Hematopoietic multipotent progenitor cell (in vitro differentiated cells): ENCODE results near the gene ANKIB1. TPM values are rescaled to one million over a fixed set of nuclear protein-coding genes. Genes with fewer than 3 reads are reported as not detected.
"Not testable (repeated sequence)": the region's sequence is repeated elsewhere in the genome, so short reads cannot be mapped to it uniquely, and the experiment has no call there.

Source experiments
- DNase-seq, 3 donors: peaks; one replicate each; pipeline ENCODE4 v3.0.0-alpha.2; 2011 to 2015; ENCODE audit warnings: low read depth in 2 of 3, low spot score in 2 of 3
- total RNA-seq: library from RNA; depleted of rRNA; stranded (reverse); fragments of >200 nt; gene quantifications from one replicate; pipeline ENCODE4 v1.2.3, GENCODE V29; 2012

ANKIB1 gene
- total RNA-seq, 1 donor, result 17.0 TPM

GRCh38 chr7:92313055-92313454 is 67.3 kb downstream of the ANKIB1 start:
- DNase-seq, result no peak

DNA sequence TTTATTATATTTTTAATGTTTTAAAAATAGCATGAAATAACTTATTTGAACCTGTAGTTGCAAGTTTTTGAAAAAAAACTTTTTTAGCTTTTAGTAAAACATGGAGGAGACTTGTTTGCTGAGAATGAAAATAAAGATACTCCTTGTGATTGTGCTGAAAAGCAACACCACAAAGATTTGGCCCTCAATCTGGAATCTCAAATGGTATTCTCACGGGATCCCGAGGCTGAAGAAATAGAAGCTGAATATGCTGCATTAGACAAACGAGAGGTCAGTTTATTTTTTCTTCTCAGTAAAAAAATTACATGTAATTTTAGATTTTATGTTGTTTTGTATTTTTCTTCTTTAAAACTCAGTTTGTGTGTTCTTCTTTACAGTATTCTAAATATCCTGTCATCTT is 73.5 kb downstream of the ANKIB1 start:
- DNase-seq, result no peak

DNA sequence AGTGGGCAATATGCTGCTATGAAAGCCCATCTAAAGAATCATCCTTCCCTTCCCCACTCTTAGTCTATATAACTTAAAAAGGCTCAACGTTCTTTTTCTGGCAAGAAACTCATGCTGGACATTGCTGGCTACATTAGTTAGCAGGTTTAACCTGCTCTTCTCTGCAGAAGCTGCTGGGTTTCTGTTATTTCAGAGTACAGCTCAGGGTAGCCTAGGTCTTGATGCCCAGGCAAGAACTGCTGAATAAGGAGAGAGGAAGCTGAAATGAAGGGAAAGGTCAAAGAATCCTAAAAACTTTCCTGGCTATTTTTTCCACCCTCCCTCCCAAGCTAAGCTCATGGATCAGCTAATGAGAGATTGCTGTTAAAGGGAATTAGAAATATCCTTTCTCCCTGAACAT is 79.4 kb downstream of the ANKIB1 start:
- no peak for DNase-seq

DNA sequence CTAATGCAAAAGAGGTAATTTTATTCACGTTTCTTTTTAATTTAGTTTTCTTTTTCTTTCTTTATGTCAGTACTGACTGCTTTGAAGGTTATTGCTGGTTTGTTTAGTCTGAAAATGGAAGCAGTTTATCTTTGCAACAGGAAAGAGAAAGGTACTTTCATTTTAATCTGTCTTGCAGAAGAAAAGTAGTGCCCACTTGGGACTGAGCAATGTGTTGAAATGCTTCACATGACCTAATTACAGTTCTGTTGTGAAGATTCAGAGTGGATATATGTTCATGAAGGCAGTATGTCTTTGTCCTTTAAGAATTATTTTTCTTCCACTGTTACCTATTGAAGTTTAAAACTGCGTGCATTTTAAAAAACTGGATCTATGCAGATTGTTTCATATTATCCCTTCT is 80.1 kb downstream of the ANKIB1 start:
- peak in 1 of 3 donors; percentile 14 for DNase-seq

- DNase-seq, result no peak
Observed at GRCh38 chr7:92330835-92331438, 85.2 kb downstream of the ANKIB1 start.

GRCh38 chr7:92331508-92331907 is 85.7 kb downstream of the ANKIB1 start:
- DNase-seq, result no peak

- no peak for DNase-seq
Observed at GRCh38 chr7:92332782-92333181, 87.0 kb downstream of the ANKIB1 start.

DNA sequence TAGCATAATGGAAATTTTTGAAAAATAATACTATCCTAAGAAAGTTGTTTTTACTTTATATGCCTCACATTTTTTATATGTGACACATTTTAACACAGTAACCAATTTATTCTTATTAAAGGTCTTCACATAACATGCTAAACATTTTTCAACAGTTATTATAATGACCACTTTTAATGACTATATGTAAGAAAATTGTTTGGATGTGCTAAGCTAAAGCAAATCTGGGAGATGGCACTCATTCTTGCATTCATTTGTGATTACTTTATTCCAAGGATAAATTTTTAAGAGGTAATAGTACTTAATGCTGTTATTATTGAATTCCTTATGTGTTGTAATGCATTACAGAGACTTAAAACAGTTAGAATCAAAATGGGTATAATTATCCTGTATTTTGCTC is 88.1 kb downstream of the ANKIB1 start:
- no peak for DNase-seq

DNA sequence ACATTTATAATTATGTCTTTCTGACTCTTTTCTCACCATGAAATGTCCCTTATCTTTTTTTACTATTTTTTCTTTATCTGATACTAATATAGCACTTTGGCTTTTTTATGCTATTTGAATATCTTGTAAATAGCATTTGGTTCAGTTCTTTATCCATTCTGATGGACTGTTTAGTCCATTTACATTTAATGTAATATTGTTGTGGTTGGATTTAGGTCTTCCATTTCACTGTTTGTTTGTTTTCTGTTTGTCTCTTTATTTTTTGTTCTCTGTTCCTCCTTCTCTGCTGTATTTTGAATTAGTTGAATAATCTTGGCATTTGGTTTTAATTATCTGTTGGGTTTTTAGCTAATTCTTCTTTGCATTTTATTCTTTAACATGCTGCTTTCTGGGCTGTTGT is 89.8 kb downstream of the ANKIB1 start:
- DNase-seq, result no peak

GRCh38 chr7:92336662-92337340 is 91.0 kb downstream of the ANKIB1 start:
- no peak for DNase-seq

DNA sequence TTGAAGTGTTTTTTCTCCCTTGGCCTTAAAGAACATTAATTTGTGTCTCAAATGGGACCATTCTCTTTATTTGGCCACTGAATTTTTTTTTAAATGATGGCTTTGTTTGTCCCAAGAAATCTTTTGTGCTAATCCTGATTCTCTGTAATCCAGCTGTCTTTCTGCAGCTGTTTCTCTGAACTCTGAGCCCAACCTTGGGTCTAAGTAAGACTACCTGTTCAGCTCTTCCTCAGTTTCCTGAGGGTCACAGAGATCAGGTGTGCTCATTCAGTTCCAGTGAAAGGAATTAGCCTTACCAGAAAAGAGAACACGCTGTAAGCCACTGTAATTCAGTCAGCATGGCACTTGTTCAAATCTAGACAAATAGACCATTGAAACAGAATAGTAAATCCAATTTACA is 94.2 kb downstream of the ANKIB1 start:
- DNase-seq, result no peak

GRCh38 chr7:92343714-92344113 is 97.9 kb downstream of the ANKIB1 start:
- DNase-seq, result no peak

DNA sequence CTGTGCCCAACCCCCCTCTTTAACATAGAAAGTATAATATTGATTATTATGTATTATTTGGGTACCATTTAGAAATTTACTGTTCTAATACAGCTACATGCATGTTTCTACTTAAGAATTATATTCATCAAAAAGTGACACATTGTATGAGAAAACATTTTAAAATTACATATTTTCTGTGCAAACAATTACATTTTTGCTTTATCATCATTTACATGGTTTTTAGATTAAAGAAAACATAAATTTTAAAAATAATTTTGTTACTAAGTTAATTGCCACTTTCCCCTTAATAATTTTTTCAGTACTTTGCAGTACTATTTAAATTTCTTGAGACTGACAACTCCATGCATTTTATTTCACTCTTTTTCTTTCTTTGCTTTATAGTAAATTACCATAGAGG is 106.2 kb downstream of the ANKIB1 start:
- DNase-seq, result no peak

DNA sequence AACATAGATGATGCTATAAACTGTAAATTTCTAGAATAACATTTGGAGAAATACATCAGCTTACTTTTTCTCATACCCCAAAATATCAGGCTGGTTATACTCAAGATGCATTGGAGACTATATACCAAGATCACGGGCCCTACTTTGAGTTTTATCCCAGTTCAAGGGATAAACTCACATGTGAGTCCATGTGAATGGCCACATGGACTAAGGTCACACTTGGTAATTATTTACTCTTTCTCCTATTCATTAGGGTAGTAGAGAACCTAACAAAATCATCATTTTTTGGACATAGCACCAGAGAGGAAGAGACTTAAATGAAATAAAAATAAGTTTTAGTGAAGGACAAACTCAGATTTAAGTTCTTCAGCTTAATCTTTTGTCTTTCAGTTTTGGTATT is 108.4 kb downstream of the ANKIB1 start:
- no peak for DNase-seq

DNA sequence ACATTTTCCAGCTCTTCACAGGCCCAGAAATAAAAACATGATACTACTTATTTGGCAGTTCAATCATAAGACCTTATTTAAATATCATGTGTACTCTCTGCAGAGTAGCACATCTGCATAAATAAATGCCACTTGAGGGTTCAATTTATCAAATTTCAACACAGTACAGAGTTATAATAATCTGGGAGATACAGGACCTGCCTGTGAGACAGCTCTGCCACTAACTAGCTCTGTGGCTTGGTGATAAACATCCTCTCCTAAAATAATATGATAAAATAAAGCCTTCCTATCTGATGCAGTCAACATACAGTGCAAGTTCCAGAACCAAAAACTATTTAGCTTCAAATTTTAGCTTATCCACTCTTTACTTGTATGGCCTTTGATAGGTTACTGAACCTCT is 110.6 kb downstream of the ANKIB1 start:
- DNase-seq, result no peak

DNA sequence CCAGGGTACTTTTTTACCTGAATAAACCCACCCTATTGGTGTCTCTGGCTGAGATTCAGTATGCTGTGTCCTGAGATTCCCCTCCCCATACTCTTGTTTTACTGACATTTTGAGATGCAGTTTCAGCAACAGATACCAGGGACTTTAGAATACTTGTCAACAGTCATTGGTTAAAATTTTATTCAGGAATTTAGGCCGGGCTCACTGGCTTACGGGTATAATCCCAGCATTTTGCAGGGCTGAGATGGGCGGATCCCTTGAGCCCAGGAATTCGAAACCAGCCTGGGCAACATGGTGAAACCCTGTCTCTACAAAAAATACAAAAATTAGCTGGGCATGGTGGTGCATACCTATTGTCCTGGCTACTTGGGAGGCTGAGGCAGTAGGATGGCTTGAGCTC is 111.5 kb downstream of the ANKIB1 start:
- no peak for DNase-seq

DNA sequence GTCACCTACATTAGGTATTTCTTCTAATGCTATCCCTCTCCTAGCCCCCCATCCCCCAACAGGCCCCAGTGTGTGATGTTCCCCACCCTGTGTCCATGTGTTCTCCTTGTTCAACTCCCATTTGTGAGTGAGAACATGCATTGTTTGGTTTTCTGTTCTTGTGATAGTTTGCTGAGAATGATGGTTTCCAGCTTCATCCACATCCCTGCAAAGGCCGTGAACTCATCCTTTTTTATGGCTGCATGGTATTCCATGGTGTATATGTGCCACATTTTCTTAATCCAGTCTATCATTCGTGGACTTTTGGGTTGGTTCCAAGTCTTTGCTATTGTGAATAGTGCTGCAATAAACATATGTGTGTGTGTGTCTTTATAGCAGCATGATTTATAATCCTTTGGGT is 113.4 kb downstream of the ANKIB1 start:
- not testable (repeated sequence) for DNase-seq

- no peak for DNase-seq
Observed at GRCh38 chr7:92359801-92360200, 114.0 kb downstream of the ANKIB1 start.

DNA sequence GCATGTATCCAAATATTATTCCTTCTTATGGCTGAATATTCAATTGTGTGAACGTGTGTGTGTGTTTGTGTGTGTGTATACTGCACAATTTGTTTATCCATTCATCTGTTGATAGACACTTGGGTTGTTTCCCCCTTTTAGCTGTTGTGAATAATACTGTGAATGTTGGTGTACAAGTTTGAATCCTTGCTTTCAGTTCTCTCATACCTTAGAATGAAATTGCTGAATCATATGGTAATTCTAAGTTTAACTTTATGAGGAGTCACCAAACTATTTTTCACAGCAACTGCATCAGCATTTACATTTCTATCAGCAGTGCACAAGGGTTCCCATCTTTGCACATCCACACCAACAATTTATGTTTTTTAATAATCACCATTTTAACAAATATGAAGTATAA is 114.6 kb downstream of the ANKIB1 start:
- no peak for DNase-seq

DNA sequence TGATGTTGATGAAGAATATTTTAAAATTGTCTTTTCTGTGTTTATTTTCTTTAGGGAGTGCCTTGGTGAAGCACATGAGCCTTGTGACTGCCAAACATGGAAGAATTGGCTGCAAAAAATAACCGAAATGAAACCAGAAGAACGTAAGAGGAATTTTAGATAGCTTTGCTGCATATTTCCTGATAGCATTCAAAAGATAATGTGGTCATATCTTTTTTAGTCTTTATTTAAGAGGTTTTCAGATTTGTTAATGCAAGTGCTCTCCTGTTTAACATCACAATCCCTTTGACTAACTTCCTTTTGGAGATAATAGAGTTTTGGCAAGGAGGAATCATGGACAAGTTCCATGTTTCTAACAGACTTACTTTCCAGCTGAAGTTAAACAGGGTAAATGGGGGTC is 116.4 kb downstream of the ANKIB1 start:
- DNase-seq, result no peak

- no peak for DNase-seq
Observed at GRCh38 chr7:92366730-92367129, 121.0 kb downstream of the ANKIB1 start.

DNA sequence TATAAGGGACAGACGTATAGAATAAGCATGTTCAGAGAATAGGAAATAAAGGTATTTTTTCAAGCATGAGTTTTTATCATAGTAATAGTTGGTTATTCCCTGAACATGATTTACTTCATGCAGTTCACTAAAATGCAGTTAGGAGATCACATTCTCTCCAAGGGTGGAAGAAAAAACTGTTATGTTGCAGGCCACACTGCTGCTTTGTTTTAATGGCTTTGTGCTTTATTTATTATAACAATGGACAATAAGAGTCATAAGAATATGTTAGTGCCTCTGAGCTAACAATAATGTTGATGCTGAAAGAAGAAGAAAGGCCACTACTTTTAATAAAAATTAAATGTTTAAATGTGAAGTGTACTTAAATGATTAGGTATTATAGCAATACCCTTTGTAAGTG is 123.0 kb downstream of the ANKIB1 start:
- DNase-seq, result no peak

GRCh38 chr7:92375013-92375412 is 129.2 kb downstream of the ANKIB1 start:
- no peak for DNase-seq
